Ovary (tissue), 3 donors: Measurements from ENCODE around the gene ZNF358.
A peak's percentile ranks its signal among the peaks of the same experiment; 100 is the strongest.

Experiments used
- EP300 ChIP-seq: sonication (generic); formaldehyde crosslinking; IDR thresholded peaks from one replicate; pipeline ENCODE4 v1.6.1; 2017; ENCODE audit warnings: antibody characterized with exemption
- POLR2A ChIP-seq: fragments of 450-650 bp; IDR thresholded peaks from one replicate; pipeline ENCODE4 v1.6.1; 2017; ENCODE audit warnings: antibody characterized with exemption, mild to moderate bottlenecking, moderate library complexity
- TF ChIP-seq, protein P1 (sequence below), 3 donors: fragments of 450-650 bp in 2 of 3; fragments of 200-600 bp in 1 of 3; IDR thresholded peaks; one replicate each; pipeline versions ENCODE4 v1.5.1 to v1.8.0; 2016 to 2022; ENCODE audit warnings: antibody characterized with exemption in 3 of 3, mild to moderate bottlenecking in 1 of 3
- donor health status: DM: no; HTN: no; CAD: no.

DNA sequence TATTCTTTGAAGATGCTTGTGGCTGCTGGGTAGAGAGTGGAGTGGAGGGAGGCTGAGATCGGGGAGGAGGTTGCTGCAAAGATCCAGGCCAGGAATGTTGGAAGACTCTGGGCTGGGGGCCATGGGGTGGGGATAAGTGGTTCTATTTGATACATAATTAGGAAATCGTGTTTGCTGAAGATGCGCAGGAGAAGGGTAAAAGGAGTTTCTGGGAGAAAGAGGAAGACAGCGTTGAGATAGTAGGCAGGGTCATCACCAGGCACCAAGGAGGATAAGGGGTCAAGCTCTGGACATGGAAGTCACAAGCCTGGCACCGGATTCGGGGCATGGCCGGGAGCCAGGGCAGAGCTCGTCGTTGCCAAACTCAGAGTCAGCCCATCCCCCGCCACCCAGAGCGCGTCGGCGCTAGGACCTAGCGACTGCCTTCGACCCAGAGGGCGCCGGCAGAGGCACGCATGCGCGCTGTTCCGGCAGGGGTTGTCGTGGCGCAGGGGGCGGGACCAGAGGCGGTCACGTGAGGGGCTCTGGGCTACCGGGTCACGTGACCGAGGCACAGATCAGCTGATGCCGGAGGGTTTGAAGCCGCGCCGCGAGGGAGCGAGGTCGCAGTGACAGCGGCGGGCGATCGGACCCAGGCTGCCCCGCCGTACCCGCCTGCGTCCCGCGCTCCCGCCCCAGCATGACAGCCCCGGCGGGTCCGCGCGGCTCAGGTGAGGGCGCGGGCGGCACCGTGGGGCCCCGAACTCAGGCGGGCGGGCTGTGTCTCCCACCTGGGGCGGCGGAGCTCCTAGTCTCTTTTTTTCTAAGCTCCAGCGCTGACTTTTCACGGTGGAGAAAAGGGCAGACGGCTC, 6.4 kb downstream of the ZNF358 start, which contains the start of gene MCOLN1:
- TF ChIP-seq, protein P1, sequence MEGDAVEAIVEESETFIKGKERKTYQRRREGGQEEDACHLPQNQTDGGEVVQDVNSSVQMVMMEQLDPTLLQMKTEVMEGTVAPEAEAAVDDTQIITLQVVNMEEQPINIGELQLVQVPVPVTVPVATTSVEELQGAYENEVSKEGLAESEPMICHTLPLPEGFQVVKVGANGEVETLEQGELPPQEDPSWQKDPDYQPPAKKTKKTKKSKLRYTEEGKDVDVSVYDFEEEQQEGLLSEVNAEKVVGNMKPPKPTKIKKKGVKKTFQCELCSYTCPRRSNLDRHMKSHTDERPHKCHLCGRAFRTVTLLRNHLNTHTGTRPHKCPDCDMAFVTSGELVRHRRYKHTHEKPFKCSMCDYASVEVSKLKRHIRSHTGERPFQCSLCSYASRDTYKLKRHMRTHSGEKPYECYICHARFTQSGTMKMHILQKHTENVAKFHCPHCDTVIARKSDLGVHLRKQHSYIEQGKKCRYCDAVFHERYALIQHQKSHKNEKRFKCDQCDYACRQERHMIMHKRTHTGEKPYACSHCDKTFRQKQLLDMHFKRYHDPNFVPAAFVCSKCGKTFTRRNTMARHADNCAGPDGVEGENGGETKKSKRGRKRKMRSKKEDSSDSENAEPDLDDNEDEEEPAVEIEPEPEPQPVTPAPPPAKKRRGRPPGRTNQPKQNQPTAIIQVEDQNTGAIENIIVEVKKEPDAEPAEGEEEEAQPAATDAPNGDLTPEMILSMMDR (IDR thresholded peaks at IDR 0.05), result peak in 1 of 3 donors; percentile 29
- TF ChIP-seq POLR2A (peak; percentile 38), EP300 (no peak)
